ELF-1 (cell line): ENCODE measurements around the gene MYO1B.

Source experiments
- DNase-seq: peaks from one replicate; pipeline ENCODE4 v3.0.0-alpha.2; 2016; ENCODE audit warnings: low read depth, low spot score

MYO1B gene

DNA sequence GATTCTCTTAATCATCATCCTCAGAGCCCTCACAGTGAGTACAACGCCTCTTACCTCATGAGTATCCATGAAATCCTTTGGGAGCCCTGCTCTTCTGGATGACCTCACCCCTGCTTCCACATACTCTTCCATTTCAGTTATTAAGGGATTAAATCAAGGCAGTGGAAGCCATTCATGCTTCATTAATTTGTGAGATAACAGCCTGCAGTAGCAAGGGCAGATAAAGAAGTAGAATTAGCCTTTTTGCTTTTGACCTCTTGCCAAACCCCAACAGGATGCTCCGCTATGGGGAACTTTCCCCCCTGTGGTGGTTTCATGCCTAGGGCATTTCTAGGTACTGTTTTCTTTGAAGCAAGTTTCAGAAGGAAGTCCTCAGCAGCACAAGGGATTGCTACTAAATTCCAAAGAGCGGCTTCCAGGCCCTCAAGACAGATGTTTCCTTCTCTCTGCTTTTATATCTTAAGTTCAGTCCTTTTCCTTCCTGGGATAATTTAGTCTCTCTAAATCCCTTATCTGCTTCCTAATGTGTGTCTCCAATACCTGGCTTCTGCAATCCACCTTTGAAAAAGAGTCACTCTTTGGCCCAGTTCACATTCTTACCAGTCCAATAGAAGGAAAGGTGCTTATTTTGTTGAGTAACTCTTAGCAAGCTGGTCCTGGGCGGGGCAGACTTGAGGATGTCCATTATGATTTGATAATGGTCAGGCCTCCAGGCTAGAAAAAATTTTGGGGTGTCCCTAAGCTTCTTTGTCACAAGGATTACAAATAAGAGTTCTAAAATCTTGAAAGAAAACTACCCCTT, 76.9 kb downstream of the MYO1B start:
- peak; percentile 90 for DNase-seq

DNA sequence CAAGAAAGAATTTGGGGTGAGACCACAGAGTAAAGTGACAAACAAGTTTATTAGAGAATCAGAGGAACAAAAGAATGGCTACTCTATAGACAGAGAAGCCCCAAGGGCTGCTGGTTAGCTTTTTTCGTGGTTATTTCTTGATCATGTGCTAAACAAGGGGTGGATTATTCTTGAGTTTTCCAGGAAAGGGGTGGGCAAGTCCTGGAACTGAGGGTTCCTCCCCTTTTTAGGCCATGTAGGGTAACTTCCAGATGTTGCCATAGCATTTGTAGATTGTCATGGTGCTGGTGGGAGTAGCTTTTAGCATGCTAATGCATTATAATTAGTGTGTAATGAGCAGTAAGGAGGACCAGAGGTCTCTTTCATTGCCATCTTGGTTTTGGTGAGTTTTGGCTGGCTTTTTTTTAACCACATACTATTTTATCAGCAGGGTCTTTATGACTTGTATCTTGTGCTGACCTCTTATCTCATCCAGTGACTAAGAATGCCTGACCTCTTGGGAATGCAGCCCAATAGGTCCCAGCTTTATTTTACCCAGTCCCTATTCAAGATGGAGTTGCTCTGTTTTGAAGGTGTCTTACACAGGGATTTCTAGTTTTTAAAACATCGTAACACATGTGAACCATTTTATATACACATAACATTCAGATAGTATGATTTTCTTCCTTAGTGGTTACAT, 77.8 kb downstream of the MYO1B start:
- DNase-seq = peak; percentile 35

DNA sequence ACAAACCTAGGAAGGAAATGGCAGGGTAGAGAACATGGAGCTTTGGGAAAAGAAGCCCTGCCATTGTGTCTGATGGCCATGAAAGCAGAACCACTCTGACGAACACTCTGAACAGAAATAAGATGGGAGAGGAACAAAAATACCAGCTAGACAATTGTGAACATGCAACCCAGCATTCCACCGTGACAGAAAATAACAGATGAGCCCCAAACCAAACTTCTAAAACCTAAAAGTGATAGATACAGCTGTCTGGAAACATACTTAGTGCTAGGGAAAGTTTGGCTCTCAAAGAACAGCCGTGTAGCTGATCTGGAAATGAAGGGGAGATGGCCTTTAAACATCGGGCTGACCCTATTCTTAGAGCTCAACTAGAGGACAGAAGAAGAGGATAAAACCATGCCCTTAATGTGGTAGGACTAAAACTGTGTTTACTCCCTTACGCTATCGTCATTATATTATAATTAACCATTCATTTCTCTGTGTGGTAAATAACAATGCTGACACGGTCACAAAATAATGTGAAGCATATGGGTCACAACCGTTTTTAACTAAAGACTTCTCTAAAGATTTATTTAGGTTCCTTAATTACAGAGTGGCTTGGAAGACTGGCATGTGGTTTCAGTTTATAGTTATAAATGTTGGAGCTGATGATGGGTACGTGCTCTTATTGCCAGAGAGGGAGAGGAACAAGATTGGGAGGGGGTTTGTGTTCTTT, 80.6 kb downstream of the MYO1B start:
- DNase-seq = no peak

DNA sequence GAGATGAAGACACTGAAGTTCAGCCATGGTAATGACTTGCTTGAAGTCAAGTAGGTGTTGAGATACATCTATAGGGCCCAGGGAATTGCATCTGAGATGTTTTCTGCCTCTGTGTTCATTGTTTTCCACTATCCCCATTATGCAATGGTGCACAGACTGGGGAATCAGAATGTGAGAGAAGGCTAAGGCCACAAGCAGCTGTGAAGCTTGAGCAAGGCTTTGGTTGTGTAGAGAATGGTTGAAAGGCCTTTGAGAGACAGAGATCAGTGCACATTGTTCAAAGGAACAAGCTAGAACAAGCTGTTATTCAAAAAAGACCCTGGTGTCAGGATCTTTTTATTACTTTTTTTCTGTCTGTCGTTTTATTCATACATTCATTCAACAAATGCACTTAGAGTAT, 82.3 kb downstream of the MYO1B start:
- DNase-seq = no peak

DNA sequence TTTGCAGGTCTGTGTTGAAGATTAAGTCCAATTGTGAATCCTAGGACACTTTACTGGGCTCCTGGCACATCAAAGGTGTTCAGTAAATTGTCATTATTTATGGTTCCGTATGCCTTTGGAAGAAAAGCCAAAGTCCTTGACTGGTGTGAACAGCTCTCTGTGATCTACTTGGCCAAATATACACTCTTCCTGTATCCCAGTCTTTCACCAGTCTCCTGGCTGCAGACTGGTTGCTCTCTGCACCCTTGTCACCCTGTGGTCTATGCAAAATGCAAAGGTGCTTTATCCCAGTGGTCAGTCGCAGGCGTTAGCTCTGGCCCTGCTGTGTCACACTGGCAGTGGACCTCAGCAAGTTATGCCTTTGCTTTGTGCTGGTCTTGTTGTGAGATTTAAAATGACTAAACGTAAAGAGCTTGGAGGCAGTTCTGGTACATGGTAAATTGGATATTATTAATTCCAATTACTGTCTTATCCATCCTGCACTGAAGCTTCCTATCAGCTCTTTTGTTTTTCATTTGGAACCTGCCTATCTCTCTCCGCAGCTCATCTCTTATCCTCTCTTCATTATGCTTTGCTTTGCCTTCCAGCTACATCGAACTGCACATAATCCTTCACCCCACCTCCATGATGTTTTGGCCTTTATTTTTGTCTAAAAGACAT, 83.1 kb downstream of the MYO1B start:
- no peak for DNase-seq

DNA sequence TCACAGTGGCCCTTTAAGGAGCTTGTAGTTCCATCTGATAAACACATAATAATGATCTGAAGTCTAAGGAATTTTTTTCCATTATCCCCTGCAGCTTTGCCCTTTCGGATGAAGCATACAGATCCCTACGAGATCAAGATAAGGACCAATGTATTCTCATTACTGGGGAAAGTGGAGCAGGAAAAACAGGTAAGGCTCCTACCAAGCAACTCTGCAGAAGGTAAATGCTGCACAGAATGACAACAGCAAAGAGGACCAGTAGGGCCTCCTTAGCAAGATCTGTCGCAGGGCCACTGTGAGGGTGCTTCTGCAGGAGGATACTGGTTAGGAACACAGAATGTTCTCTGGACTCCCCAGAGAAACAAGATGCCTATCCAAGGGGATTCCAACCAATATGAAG, 84.6 kb downstream of the MYO1B start:
- peak; percentile 71 for DNase-seq

DNA sequence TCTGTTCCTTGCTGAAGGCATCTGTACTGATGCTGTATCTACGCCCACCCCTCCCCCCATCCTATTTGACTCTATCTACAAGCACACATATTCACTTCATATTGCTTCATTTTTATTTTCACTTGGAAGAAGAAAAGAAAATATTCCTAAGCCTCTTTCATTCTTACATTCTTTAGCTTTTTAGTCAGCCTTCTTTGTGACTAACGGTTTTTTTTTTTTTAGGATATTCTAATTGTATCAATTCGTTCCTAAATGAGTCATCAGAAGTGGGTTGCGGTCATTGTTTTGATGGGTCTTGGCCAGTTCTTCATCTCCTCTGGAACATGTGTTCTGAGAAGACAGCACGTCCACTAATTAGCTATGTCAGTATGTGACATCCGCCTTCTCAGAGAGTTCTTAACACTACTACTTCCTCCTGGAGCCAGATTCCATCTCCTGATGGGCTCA, 88.7 kb downstream of the MYO1B start:
- no peak for DNase-seq

DNA sequence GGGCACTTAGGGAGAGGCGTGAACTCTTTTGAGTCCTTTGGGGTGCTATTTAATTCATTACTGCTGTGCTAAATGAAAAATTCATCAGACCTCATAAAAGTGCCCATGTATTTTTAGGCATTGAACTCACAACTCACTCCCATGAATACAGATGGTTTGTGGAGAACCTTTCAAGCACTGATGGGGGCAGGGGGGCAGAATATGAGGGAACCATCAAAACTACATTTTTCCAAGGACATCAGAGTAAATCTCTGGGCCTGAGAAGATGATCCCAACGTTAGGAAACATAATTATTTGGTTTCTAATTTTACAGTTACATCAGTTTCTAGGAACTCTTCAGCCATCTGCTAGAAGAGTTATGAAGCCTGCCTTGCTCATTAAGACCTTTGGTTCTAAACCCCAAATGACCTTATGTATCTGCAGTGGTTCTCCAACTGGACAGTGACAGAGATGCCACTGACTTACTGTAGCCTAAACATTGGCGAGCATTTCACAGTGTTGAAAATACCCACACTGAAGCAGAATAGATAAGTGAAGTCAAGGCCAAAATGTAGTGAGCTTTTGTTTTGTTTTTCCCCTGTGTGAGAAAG, 90.8 kb downstream of the MYO1B start:
- no peak for DNase-seq

DNA sequence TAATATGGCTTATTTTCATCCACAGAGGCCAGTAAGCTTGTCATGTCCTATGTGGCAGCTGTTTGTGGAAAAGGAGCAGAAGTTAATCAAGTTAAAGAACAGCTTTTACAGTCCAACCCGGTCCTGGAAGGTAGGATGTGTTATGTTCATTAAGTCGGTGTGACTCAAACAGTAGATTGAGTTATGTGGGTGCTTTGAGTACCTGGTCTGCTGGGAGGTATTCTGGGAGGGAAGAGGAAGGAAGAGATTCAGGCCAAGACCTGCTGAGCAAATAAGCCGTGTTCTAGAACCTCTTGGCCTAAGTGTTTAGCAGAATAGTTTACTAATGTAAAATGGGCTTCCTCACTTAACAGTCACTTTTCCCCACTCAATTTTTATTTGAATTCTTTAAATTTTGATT, 96.2 kb downstream of the MYO1B start:
- no peak for DNase-seq

DNA sequence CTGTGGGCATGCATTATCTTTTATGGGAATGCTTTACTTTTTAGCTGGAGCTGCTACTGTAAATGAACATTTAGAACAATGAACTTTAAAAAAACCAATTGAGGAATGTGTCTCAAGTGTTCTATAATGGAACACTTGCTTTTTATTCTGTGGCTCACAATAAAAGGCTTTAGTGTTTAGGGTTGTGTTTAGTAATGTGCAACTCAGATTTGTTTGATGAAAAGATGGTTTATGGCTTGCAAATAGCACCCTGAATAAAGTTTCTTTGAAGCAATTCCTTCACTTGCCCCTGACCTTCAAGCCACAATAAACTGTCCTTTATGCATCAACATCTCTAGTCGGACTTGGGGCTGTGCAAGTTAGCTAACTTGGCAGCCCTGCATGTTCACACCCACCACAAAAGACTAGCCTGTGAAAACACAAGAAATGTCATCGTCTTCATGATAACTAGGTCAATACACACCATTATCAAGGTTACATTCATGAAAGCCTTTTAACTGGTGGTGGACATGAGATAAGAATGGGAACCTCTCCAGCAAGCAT, 98.7 kb downstream of the MYO1B start:
- no peak for DNase-seq

DNA sequence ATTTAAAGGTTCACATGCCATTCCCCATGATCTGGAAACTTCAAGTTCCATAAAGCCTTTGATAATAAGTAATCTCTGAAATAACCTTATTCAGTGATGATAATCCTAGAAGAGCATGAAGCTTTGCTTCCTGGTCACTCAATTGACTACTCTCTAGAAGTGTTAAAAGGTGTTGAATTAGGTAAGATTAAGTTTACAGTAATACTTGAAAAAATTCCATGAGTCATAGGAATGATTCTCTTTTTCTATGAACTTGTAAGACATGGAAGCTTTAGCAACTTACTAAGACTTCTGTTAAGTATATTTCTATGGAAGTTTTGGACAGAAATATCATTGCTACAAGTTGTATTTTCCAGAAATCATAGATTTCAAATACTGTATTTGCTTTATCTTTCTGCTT, 100.6 kb downstream of the MYO1B start:
- DNase-seq = no peak

DNA sequence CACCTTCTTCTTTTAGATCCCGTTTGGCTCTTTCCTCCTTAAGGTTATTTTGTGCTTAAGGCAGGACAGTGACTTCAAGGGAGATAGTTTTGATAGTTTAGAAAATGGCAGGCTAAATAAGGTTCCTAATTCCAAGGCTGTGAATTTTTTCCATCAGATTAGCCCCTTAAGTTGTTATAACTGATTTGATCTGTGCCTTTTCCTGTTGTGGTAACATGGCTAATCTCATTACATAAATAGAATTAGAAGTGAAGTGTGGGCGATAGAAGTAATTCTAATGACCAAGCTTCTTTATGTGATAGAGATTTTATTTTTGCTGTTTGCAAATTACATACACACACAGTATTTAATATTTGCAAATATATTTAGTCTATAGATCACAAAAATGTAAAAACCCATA, 102.0 kb downstream of the MYO1B start:
- DNase-seq = no peak

DNA sequence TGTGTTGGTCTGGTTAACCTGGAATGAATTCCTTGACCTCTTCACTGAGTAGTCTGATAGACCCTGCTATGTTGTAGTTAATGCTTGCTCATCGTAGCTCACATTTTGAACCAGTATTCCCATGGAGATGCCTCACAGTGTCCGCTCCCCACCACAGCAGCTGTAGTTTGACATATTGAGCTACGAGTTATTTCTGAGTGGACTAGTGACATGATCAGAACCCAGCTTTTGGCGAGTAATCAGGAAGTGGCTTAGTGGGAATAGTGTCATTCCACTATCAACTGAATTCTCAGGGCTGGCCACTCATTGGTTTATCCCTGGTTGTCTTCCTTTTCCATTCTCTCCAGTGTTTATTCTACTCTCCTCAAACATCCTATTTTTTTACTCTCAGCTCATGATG, 102.7 kb downstream of the MYO1B start:
- DNase-seq = no peak

DNA sequence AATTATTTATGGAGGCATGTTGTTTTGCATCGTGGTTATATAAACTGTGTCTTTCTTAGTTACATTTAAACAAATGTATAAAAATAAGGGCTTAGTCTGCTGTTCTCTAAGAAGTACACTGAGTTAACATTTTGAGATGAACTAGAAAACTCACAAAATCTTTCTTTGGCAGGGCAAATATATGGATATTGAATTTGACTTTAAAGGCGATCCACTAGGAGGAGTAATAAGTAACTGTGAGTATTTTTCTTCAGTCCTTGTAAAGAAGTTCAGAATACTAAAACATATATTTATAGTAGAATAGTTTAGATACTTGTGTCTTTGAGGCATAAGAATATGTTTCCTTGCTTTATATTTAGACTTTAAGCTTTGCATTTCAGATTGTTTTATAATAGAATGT, 104.8 kb downstream of the MYO1B start:
- no peak for DNase-seq

DNA sequence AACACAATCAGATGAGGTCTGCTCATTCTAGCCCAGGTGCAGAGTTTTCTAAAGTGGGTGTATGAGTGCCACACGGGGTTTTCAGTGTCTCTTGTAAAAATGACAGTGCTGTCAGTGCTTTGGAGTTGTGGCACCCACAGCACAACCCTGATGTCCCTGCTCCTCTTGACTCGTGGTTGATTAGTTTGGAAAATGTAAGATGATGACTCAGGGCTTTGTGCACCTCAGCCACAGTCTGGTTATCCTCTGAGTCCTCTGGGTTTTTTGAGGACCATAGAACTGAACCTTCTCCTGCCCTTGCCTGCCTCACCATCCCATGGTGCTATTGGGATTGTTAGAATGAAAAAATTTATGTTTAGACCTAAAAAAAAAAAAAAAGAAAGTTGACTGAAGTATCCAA, 105.6 kb downstream of the MYO1B start:
- no peak for DNase-seq

DNA sequence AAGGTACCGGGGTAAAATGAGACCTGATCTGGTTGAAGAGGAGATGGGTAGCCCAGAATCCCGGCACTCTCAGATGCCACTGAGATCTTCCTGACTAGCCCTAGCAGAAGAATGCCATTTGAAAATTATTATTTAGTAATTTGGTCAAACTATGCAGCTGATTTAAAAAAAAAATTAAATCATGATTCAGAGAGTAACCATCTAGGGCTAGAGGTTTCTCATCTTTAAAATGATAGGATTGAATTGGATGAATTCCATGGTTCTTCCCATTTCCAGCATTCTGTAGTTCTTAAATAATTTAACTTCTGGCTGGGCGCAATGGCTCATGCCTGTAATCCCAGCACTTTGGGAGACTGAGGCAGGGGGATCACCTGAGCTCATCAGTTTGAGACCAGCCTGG, 106.1 kb downstream of the MYO1B start:
- DNase-seq = no peak

DNA sequence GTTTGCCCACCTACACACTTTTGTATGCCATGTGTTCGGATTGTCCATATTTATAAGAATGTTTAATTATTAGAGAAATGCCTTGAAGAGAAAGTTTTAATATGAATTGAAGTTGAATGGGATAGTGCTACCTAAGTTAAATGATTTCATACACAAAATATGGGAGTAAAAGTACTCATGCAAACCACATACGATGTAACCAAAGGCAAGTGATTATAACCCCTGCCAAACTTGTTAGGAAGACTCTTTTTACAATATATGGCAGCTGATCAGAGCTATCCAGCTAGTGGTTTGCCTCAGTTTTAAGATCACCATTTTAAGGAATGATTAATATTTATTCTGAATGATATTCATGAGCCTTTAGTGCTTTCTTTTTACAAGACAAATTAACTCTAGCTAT, 106.7 kb downstream of the MYO1B start:
- no peak for DNase-seq

DNA sequence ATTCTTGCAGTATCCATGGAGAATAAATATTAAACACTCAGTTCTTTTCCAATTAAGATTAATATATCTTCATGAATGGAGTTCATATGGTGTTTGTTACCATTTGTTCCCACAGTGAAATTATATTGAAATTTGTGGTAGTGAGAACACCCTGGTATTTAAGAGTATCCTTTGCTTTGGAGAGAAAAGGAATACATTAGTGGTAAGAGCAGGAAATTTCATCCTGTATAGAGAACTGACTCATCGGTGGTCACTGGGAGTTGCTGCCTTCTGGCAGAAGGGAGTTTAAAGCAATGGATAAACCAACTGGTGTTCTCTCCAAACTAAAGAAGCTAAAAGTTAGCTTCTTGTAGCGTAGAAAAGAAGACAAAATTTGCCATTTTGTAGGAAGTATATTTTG, 107.3 kb downstream of the MYO1B start:
- DNase-seq = no peak

DNA sequence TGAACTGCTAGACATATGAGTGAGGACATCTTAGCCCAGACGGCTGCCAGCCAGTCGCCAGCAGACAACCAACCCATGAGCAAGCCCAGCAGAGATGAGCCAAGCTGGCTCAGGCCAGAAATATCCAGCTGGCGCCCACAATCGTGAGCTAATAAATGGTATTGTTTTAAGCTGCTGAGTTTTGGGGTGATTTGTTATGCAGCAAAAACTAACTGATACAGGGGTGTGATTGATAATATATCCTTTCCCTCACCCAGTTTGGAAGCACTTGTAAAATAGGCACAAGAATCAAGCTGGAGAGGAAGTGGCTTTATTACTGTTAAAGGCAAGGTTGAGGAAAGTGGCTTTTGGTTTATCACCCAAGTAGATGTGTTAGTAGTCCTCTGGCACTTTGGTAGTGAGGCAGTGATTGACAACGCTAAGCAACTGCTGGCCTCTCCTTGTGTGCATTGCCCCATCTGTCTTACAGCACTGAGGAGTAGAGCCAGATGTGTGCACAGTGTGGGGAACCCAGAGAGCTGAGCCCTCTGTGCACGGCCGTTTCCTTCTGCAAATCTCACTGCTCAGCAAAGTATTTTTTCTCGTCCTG, 110.1 kb downstream of the MYO1B start:
- no peak for DNase-seq

DNA sequence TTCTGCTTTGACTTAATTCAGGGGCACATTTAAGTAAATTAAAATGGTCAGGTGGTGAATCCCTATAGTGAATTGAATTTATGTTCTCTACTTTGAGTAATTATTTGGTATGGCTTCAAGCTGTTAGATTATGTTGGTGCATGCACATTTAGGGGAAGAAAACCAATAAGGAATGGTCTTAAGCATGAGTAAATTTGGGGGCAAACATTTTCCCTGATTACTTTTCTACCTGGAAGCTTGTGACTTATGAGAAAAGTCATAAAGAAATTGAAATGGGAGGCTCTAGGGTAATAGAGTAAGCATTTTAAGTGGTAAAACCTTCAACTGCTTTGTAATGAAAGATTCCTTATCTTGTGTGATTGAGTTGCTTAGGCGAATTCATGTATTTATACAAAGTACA, 112.5 kb downstream of the MYO1B start:
- no peak for DNase-seq
